ENCODE measurements around the gene BTBD2.
"Not testable (repeated sequence)": the region's sequence is repeated elsewhere in the genome, so short reads cannot be mapped to it uniquely, and the experiment has no call there.

The BTBD2 gene

GRCh38 chr19:1990230-1991017 lies 25.1 kb downstream of the BTBD2 start:
- DNase-seq (ENCODE audit: low read depth) = no peak
- H3K4me3 ChIP-seq (ENCODE audit: low read depth, low read length) = no peak overlapping the region

- no peak overlapping the region for H3K4me3 ChIP-seq (ENCODE audit: low read depth, low read length)
- no peak for DNase-seq (ENCODE audit: low read depth)
These were observed 25.8 kb downstream of the BTBD2 start for GRCh38 chr19:1989513-1990229.

GRCh38 chr19:1988464-1988863 lies 27.1 kb downstream of the BTBD2 start:
- DNase-seq (ENCODE audit: low read depth); H3K4me3 ChIP-seq (ENCODE audit: low read depth, low read length): not testable (repeated sequence)

GRCh38 chr19:1987197-1988187 lies 28.0 kb downstream of the BTBD2 start:
- H3K4me3 ChIP-seq (ENCODE audit: low read depth, low read length) = no peak overlapping the region
- DNase-seq (ENCODE audit: low read depth) = no peak

- DNase-seq (ENCODE audit: low read depth) = no peak
- H3K4me3 ChIP-seq (ENCODE audit: low read depth, low read length) = no peak overlapping the region
These were observed 29.0 kb downstream of the BTBD2 start for GRCh38 chr19:1986357-1987162.

- no peak overlapping the region for H3K4me3 ChIP-seq (ENCODE audit: low read depth, low read length)
- no peak for DNase-seq (ENCODE audit: low read depth)
These were observed 29.7 kb downstream of the BTBD2 start for GRCh38 chr19:1985588-1986356.

GRCh38 chr19:1984357-1984756 lies 31.2 kb downstream of the BTBD2 start:
- H3K4me3 ChIP-seq (ENCODE audit: low read depth, low read length) = no peak overlapping the region
- no peak for DNase-seq (ENCODE audit: low read depth)

GRCh38 chr19:1981253-1981652 lies 34.3 kb downstream of the BTBD2 start:
- H3K4me3 ChIP-seq (ENCODE audit: low read depth, low read length) = no peak overlapping the region
- no peak for DNase-seq (ENCODE audit: low read depth)

- no peak overlapping the region for H3K4me3 ChIP-seq (ENCODE audit: low read depth, low read length)
- no peak for DNase-seq (ENCODE audit: low read depth)
These were observed 34.7 kb downstream of the BTBD2 start for GRCh38 chr19:1980809-1981181.

- no peak for DNase-seq (ENCODE audit: low read depth)
- no peak overlapping the region for H3K4me3 ChIP-seq (ENCODE audit: low read depth, low read length)
These were observed 35.3 kb downstream of the BTBD2 start for GRCh38 chr19:1980091-1980808.

- H3K4me3 ChIP-seq (ENCODE audit: low read depth, low read length) = no peak overlapping the region
- DNase-seq (ENCODE audit: low read depth) = no peak
These were observed 35.9 kb downstream of the BTBD2 start for GRCh38 chr19:1979642-1980041.

- DNase-seq (ENCODE audit: low read depth) = no peak
- H3K4me3 ChIP-seq (ENCODE audit: low read depth, low read length) = no peak overlapping the region
These were observed 36.5 kb downstream of the BTBD2 start for GRCh38 chr19:1979017-1979416.

GRCh38 chr19:1978346-1978894 lies 37.1 kb downstream of the BTBD2 start:
- H3K4me3 ChIP-seq (ENCODE audit: low read depth, low read length) = no peak overlapping the region
- no peak for DNase-seq (ENCODE audit: low read depth)

- DNase-seq (ENCODE audit: low read depth) = no peak
- no peak overlapping the region for H3K4me3 ChIP-seq (ENCODE audit: low read depth, low read length)
These were observed 38.4 kb downstream of the BTBD2 start for GRCh38 chr19:1977120-1977519.

GRCh38 chr19:1975162-1975480 lies 40.4 kb downstream of the BTBD2 start:
- no peak overlapping the region for H3K4me3 ChIP-seq (ENCODE audit: low read depth, low read length)
- DNase-seq (ENCODE audit: low read depth) = no peak

GRCh38 chr19:1974381-1975161 lies 40.9 kb downstream of the BTBD2 start:
- no peak overlapping the region for H3K4me3 ChIP-seq (ENCODE audit: low read depth, low read length)
- DNase-seq (ENCODE audit: low read depth) = no peak

Data from skeletal muscle cell (primary cell).